Measurements from ENCODE around the gene RBBP8. TPM values are rescaled to one million over a fixed set of nuclear protein-coding genes. Genes with fewer than 3 reads are reported as not detected.
"Not testable (repeated sequence)": the region's sequence is repeated elsewhere in the genome, so short reads cannot be mapped to it uniquely, and the experiment has no call there.

RBBP8 gene
- 27.4 TPM for total RNA-seq (ENCODE audit: insufficient read depth, low replicate concordance)

GRCh38 chr18:22933206-22933965 lies at the start of gene RBBP8:
TSS of gene RBBP8 (plus strand) at chr18:22933328. CDS start at chr18:22936852, 3,524 bp downstream.
- DNase-seq (ENCODE audit: low spot score) = peak; percentile 91

- DNase-seq (ENCODE audit: low spot score) = no peak
These were observed 49.3 kb upstream of the RBBP8 start for GRCh38 chr18:22883827-22884226.

GRCh38 chr18:22885694-22886093 lies 47.4 kb upstream of the RBBP8 start:
- DNase-seq (ENCODE audit: low spot score) = not testable (repeated sequence)

GRCh38 chr18:22899421-22899820 lies 33.7 kb upstream of the RBBP8 start:
- DNase-seq (ENCODE audit: low spot score) = no peak

- DNase-seq (ENCODE audit: low spot score) = no peak
These were observed 32.4 kb upstream of the RBBP8 start for GRCh38 chr18:22900558-22901238.

GRCh38 chr18:22902093-22902492 lies 31.0 kb upstream of the RBBP8 start:
- no peak for DNase-seq (ENCODE audit: low spot score)

GRCh38 chr18:22903248-22903647 lies 29.9 kb upstream of the RBBP8 start:
- not testable (repeated sequence) for DNase-seq (ENCODE audit: low spot score)

GRCh38 chr18:22912149-22912548 lies 21.0 kb upstream of the RBBP8 start:
- no peak for DNase-seq (ENCODE audit: low spot score)

- no peak for DNase-seq (ENCODE audit: low spot score)
These were observed 20.3 kb upstream of the RBBP8 start for GRCh38 chr18:22912835-22913234.

GRCh38 chr18:22913861-22914260 lies 19.3 kb upstream of the RBBP8 start:
- peak; percentile 83 for DNase-seq (ENCODE audit: low spot score)

GRCh38 chr18:22914633-22915032 lies 18.5 kb upstream of the RBBP8 start:
- no peak for DNase-seq (ENCODE audit: low spot score)

GRCh38 chr18:22915337-22915736 lies 17.8 kb upstream of the RBBP8 start:
- no peak for DNase-seq (ENCODE audit: low spot score)

- DNase-seq (ENCODE audit: low spot score) = no peak
These were observed 11.4 kb upstream of the RBBP8 start for GRCh38 chr18:22921772-22922171.

- DNase-seq (ENCODE audit: low spot score) = no peak
These were observed 8.5 kb upstream of the RBBP8 start for GRCh38 chr18:22924589-22924988.

- no peak for DNase-seq (ENCODE audit: low spot score)
These were observed 6.7 kb upstream of the RBBP8 start for GRCh38 chr18:22926454-22926853.

GRCh38 chr18:22928339-22928738 lies 4.8 kb upstream of the RBBP8 start:
- no peak for DNase-seq (ENCODE audit: low spot score)

- DNase-seq (ENCODE audit: low spot score) = peak; percentile 61
These were observed 2.9 kb upstream of the RBBP8 start for GRCh38 chr18:22930089-22930713.

- DNase-seq (ENCODE audit: low spot score) = no peak
These were observed 283 bp upstream of the RBBP8 start for GRCh38 chr18:22932885-22933205.

- DNase-seq (ENCODE audit: low spot score) = no peak
These were observed 867 bp downstream of the RBBP8 start for GRCh38 chr18:22933966-22934423.

- DNase-seq (ENCODE audit: low spot score) = no peak
These were observed 1.7 kb downstream of the RBBP8 start for GRCh38 chr18:22934789-22935188.

GRCh38 chr18:22935431-22935830 lies 2.3 kb downstream of the RBBP8 start:
- no peak for DNase-seq (ENCODE audit: low spot score)

- DNase-seq (ENCODE audit: low spot score) = no peak
These were observed 3.4 kb downstream of the RBBP8 start for GRCh38 chr18:22936515-22936914.

GRCh38 chr18:22939649-22940048 lies 6.5 kb downstream of the RBBP8 start:
- no peak for DNase-seq (ENCODE audit: low spot score)

Data from umbilical cord (tissue), 2 donors.